Measurements from ENCODE around the gene IL4I1. TPM values are rescaled to one million over a fixed set of nuclear protein-coding genes. Genes with fewer than 3 reads are reported as not detected.

The IL4I1 gene
- total and polyA plus RNA-seq, 2 of the 4 experiments (the other 2 are of a cell fraction) = 0.31 to 0.36 TPM

DNA sequence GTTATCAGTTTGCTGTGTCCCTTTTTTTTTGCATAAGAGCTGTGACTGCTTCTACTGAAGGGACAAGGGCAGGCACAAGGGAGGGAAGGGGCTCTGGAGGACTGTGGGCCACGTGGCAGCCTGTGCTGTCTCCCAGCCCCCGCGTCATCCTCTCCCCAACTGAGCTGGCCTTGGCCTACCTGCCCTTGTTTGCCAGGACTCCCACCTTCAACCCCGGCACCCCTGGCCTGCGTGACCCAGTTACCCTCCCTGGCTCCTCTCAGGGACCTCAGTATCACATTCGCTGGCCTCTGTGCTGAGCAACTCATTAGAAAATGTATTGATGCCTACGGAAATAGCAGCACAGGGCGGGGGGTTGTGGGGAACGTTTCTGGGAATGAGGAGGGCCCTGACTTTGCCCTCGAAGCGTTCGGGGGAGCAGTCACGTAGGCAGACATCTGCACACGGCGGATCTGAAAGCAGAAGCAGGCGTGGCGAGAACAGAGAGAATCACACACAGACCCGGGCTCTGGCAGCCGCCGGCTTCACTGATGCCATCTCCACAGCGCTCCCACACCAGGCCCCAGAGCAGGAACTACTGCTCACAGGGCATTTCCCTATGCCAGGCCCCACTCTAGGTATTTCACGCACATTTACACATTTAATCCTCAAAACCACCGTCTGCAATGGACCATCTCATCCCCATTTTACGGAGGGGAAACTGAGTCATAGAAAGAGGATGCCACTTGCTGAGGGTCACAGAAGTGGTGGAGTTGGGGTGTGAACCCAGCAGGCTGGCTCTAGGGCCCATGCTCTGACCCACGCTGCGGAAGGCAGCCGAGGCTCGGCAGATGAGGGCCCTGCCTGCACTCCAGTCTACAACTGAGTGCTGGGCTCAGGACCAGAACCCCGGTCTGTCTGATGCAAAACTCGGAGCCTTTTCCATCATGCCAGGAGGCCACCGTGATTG lies 26.6 kb upstream of the IL4I1 start (continued):
- TF ChIP-seq, protein P1, sequence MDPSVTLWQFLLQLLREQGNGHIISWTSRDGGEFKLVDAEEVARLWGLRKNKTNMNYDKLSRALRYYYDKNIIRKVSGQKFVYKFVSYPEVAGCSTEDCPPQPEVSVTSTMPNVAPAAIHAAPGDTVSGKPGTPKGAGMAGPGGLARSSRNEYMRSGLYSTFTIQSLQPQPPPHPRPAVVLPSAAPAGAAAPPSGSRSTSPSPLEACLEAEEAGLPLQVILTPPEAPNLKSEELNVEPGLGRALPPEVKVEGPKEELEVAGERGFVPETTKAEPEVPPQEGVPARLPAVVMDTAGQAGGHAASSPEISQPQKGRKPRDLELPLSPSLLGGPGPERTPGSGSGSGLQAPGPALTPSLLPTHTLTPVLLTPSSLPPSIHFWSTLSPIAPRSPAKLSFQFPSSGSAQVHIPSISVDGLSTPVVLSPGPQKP (IDR thresholded peaks at IDR 0.05; ENCODE audit: borderline replicate concordance, low read depth, low read length) = no peak
- no peak for TF ChIP-seq MAFK (IDR thresholded peaks at IDR 0.05; ENCODE audit: low read depth, low read length)
